SK-N-SH treated with all-trans-retinoic acid at 6 μM for 48 hours (cell line): Measurements from ENCODE around the gene NEURL1.

ENCODE experiments used
- ARNTL ChIP-seq: fragments of 450-650 bp; formaldehyde crosslinking; IDR thresholded peaks from 2 replicates; pipeline ENCODE4 v1.5.0; 2020; ENCODE audit warnings: low read depth, mild to moderate bottlenecking, moderate library complexity, borderline replicate concordance
- OSR1 ChIP-seq: fragments of 250-450 bp; sonication (Bioruptor Pico); IDR thresholded peaks from 2 replicates; pipeline ENCODE4 v1.8.0; 2022; ENCODE audit warnings: moderate library complexity, mild to moderate bottlenecking, inconsistent platforms
- RARB ChIP-seq: fragments of 250-450 bp; sonication (Bioruptor Pico); IDR thresholded peaks from 2 replicates; pipeline ENCODE4 v1.8.0; 2021; ENCODE audit warnings: mild to moderate bottlenecking, moderate library complexity
- TF ChIP-seq, protein P1 (sequence below): fragments of 250-450 bp; sonication (Bioruptor Pico); IDR thresholded peaks from 2 replicates; pipeline ENCODE4 v1.5.0; 2020; ENCODE audit warnings: mild to moderate bottlenecking, moderate library complexity
- TF ChIP-seq, protein P2 (sequence below): fragments of 250-450 bp; sonication (Bioruptor Pico); IDR thresholded peaks from 2 replicates; pipeline ENCODE4 v1.8.0; 2020; ENCODE audit warnings: mild to moderate bottlenecking, moderate library complexity, borderline replicate concordance
- TF ChIP-seq, protein P3 (sequence below): fragments of 250-450 bp; sonication (Bioruptor Pico); IDR thresholded peaks from 2 replicates; pipeline ENCODE4 v1.5.1; 2020; ENCODE audit warnings: low read depth, mild to moderate bottlenecking, moderate library complexity

DNA sequence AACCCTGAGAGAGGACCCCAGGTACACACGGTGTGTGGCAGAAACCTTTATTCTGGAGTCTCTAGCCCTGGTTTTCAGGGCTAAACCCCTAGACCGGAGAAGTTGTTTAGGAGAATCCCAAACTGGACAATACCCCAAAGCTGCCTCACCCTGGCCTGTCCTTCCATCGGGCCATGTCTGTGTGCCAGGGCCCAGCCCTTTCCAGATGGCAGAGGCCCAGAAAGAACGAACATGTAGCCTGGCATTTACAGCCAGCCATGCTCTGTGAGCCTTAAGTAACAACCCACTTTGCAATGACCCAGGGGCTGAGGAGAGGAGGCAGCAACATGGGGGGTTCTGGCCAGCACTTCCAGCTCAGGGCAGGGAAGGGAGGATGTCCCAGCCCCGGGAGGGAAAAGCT lies 142.1 kb downstream of the NEURL1 start:
- TF ChIP-seq RARB (CRISPR knock-in tag) (no peak), ARNTL (CRISPR knock-in tag) (no peak), OSR1 (CRISPR knock-in tag) (no peak)
- TF ChIP-seq, protein P1, sequence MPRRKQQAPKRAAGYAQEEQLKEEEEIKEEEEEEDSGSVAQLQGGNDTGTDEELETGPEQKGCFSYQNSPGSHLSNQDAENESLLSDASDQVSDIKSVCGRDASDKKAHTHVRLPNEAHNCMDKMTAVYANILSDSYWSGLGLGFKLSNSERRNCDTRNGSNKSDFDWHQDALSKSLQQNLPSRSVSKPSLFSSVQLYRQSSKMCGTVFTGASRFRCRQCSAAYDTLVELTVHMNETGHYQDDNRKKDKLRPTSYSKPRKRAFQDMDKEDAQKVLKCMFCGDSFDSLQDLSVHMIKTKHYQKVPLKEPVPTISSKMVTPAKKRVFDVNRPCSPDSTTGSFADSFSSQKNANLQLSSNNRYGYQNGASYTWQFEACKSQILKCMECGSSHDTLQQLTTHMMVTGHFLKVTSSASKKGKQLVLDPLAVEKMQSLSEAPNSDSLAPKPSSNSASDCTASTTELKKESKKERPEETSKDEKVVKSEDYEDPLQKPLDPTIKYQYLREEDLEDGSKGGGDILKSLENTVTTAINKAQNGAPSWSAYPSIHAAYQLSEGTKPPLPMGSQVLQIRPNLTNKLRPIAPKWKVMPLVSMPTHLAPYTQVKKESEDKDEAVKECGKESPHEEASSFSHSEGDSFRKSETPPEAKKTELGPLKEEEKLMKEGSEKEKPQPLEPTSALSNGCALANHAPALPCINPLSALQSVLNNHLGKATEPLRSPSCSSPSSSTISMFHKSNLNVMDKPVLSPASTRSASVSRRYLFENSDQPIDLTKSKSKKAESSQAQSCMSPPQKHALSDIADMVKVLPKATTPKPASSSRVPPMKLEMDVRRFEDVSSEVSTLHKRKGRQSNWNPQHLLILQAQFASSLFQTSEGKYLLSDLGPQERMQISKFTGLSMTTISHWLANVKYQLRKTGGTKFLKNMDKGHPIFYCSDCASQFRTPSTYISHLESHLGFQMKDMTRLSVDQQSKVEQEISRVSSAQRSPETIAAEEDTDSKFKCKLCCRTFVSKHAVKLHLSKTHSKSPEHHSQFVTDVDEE (CRISPR knock-in tag): no peak
- TF ChIP-seq, protein P2, sequence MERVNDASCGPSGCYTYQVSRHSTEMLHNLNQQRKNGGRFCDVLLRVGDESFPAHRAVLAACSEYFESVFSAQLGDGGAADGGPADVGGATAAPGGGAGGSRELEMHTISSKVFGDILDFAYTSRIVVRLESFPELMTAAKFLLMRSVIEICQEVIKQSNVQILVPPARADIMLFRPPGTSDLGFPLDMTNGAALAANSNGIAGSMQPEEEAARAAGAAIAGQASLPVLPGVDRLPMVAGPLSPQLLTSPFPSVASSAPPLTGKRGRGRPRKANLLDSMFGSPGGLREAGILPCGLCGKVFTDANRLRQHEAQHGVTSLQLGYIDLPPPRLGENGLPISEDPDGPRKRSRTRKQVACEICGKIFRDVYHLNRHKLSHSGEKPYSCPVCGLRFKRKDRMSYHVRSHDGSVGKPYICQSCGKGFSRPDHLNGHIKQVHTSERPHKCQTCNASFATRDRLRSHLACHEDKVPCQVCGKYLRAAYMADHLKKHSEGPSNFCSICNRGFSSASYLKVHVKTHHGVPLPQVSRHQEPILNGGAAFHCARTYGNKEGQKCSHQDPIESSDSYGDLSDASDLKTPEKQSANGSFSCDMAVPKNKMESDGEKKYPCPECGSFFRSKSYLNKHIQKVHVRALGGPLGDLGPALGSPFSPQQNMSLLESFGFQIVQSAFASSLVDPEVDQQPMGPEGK (CRISPR knock-in tag): no peak
- TF ChIP-seq, protein P3, sequence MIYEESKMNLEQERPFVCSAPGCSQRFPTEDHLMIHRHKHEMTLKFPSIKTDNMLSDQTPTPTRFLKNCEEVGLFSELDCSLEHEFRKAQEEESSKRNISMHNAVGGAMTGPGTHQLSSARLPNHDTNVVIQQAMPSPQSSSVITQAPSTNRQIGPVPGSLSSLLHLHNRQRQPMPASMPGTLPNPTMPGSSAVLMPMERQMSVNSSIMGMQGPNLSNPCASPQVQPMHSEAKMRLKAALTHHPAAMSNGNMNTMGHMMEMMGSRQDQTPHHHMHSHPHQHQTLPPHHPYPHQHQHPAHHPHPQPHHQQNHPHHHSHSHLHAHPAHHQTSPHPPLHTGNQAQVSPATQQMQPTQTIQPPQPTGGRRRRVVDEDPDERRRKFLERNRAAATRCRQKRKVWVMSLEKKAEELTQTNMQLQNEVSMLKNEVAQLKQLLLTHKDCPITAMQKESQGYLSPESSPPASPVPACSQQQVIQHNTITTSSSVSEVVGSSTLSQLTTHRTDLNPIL (CRISPR knock-in tag): no peak
